GM18511 (cell line): ENCODE results near the gene GALNT4.

Source experiments
- ATAC-seq: cut with Tn5 transposase; IDR thresholded peaks from one replicate; pipeline ENCODE4 v1.9.1; 2021; ENCODE audit warnings: mild to moderate bottlenecking, moderate library complexity; ENCODE audit not compliant: unreplicated experiment

The GALNT4 gene

GRCh38 chr12:89494411-89495231, 30.0 kb downstream of the GALNT4 start:
- ATAC-seq: peak; percentile 74

DNA sequence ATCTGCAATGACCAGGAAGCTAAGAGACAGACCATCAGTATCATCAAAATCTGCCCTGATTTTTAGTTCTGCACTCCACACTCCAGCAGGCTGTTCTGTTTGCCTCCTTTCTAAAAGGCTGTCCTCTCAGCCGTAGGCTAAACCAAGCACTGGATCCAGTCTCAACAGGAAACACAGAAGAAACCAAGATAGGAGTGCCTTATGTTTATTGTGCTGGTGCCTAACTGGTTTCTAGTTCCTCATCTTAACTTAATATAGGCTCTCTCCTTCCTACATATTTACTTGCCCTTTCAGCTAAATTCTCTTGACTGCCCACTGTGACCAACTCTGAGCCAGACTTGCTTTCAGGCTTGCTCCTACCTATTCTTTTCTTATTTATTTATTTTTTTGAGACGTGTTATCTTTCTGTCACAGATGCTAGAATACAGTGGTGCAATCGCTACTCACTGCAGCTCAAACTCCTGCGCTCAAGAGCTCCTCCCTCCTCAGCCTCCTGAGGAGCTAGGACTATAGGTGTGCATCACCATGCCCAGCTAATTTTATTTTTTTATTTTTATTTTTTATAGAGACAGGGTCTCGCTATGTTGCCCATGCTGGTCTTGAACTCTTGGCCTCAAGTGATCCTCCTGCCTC, 30.8 kb downstream of the GALNT4 start:
- ATAC-seq: no peak

DNA sequence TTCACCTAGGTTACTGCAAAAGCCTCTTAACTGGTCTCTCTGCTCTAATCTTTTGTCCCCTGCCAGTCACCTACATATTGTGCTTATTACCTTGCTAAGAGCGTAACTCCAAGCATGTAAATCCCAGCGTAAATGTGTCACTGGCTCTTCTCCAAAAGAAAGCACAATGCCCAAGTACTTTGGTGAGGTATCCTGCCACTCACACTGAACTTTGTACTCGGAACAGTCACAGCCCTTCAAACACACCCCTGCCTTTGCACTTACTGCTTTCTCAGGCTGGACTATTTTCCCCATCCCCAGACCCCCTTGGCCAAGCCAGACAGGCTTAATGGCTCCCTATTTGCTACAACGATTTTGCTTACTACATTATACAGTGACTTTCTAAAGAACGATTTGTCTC, 31.7 kb downstream of the GALNT4 start:
- ATAC-seq: no peak

DNA sequence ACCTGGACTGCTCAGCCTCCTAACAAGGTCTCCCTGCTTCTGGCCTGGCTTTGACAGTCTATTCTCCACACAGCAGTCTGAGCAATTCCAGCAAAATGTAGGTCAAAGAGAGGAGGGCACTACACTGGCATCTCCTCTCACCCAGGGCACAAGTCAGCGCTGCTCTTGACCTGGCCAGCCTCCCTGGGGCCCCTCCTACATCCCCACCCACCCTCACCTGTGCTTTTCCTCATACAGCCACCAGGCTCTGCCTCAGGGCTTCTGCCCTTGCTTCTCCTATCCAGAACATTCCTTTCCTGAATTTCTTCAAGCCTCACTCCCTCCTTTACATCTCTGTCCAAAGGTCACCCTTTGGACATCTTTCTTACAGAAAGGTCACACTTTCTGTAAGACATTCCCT, 33.7 kb downstream of the GALNT4 start:
- ATAC-seq: no peak

- no peak for ATAC-seq
Measured at GRCh38 chr12:89486264-89486663, 38.3 kb downstream of the GALNT4 start.

DNA sequence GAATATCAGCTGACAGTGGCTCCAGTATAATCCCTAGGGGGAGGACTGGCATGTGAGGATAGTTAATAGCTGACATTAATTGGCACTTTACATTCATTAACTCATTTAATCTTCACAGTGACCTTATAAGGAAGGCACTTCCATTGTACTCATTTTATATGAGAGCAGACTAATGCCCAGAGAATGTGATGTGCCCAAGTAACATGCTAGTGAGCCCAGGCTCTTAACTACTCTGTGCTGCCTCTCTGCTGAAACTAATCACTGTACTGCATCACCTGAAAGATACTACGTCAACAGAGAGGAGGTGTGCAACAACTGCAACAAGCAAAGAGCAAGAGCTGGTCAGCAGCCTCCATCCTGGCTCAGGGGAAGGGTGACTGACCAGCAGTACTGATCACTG, 40.1 kb downstream of the GALNT4 start:
- no peak for ATAC-seq

DNA sequence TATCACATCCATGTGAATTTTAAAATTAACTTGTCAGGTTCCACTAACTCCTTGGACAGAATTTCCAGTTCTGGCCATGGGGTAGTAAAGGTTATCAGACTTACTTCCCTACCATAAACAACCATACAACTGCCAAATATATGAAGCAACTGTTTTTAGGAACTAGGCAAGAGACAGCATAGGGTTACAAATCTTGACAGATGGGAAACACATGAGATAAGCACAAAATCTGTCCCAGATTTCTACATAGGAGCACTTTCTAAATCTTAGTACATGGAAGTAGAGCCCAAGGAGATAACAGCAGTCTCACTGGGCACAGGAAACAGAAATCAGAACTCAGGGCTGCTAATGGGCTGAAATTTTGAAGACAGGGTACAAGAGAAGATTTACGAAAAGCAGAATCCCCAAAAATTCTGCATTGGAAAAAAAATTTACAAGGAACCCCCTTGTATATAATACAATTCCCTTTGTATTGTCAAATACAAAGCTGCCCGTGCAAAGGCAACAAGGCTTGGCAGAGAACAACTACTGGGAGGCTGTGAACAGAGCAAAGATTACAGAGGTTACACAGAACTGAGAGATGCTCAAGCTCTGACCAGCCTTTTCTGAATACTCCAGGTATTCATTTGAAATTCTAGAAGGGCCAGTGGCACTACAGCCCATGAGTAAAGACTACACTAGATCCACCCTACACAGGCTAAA, 43.2 kb downstream of the GALNT4 start:
- no peak for ATAC-seq

- no peak for ATAC-seq
Measured at GRCh38 chr12:89479982-89480381, 44.6 kb downstream of the GALNT4 start.

DNA sequence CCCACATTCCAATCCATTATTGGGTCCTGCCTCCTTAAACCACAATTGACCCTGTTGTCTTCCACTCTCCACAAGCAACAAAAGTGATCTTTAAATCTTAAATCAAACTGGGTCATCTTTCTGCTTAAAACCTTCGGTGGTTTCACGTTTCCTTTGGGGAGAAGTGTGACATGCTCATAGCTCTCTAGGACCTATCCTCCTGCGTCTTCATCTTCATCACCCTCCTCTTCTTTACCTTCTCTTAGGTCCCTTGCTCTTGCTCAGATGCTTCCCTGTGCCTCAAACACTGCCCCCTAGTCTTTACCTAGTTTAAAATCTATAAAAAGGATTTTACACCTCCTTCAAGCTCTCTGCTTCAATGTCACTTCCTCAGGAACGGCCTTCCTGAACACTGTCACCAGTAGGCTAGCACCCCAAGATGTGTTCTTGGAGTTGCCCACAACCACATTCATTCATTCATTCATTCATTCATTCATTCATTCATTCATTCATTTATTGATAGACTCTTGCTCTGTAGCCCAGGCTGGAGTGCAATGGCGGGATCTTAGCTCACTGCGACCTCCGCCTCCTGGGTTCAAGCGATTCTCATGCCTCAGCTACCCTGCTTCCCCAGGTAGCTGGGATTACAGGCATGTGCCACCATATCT, 46.8 kb downstream of the GALNT4 start:
- no peak for ATAC-seq

GRCh38 chr12:89476904-89477595, 47.5 kb downstream of the GALNT4 start:
- no peak for ATAC-seq

- ATAC-seq: no peak
Measured at GRCh38 chr12:89476232-89476631, 48.4 kb downstream of the GALNT4 start.

GRCh38 chr12:89475203-89475990, 49.2 kb downstream of the GALNT4 start:
- ATAC-seq: peak; percentile 62

DNA sequence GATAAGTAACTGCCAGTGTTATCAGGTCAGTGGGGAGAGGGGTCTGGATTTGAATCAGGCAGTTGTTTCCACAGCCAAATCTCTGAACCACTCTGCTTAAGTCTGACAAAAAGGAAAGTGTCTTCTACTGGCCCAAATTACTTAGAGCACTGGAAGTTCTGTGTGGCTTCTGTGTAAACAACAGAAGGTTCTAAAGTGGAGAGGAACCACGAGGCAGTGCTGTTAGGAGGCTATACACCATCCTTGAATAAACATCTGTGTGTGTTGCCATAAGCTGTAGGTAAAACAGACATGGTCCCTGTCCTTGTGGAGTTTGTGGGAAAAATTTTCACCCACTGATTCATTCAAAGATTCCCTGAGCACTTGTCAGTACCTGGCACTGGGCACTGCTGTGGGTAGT, 50.0 kb downstream of the GALNT4 start:
- ATAC-seq: no peak
